ENCODE results near the gene ROCK2. TPM values are rescaled to one million over a fixed set of nuclear protein-coding genes. Genes with fewer than 3 reads are reported as not detected.

ROCK2 gene
- total and polyA plus RNA-seq, 2 of the 8 experiments (the other 6 are each of a cell fraction or from before 2014, with no cell fraction given) = 2.7 to 29.0 TPM

DNA sequence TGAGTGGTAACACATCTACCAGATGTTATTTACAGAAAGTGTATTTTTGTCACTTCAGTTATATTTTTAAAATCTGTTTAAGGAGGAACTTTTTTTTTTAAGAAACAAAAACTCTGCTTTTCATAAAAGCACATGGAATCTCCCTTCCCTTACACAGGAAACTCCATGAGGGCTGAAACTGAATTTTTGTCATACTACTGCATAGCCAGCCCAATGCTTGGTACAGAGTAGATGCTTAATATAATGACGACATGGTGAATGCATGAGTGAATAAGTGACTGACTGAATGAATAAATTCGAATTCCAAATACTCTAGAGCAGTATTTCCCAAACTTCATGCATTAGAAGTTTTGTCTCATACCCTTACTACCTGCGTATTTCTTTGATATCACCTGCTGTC is 86.5 kb downstream of the ROCK2 start:
- Histone ChIP-seq H2AFZ (ENCODE audit: low read length) (no peak overlapping the region), H3K9me3 (ENCODE audit: insufficient read depth in 2 of 2, low read depth in 1 of 2, low read length in 1 of 2) (no peaks in the 10 kb centered on the region), H3K18ac (ENCODE audit: extremely low read depth, low read length) (no peak overlapping the region), H4K20me1 (replicated peaks in 1 of 2; ENCODE audit: control insufficient read depth in 1 of 2, insufficient read depth in 2 of 2, low read length in 2 of 2) (no peaks in the 10 kb centered on the region), H2BK5ac (ENCODE audit: low read depth, low read length) (no peak overlapping the region), H4K8ac (ENCODE audit: extremely low read depth, insufficient read depth, low read length) (no peak overlapping the region), H3K23ac (ENCODE audit: insufficient read length) (no peak overlapping the region), H4K5ac (ENCODE audit: insufficient read length, low read depth, low read length) (no peak overlapping the region), H2AK5ac (ENCODE audit: low read depth, low read length) (no peak overlapping the region), H3K36me3 (ENCODE audit: control insufficient read depth in 2 of 4, insufficient read depth in 4 of 4, low read length in 3 of 4) (no peaks in the 10 kb centered on the region), H3K4me1 (replicated peaks in 1 of 4; ENCODE audit: control insufficient read depth in 3 of 4, insufficient read depth in 4 of 4, low read length in 3 of 4) (no peaks in the 10 kb centered on the region), H2BK12ac (ENCODE audit: low read depth, low read length) (no peak overlapping the region), H3K4ac (replicated peaks; ENCODE audit: insufficient read length, low read depth, low read length) (no peak overlapping the region), H3K56ac (replicated peaks; ENCODE audit: insufficient read length, low read depth, low read length) (no peak overlapping the region), H2BK15ac (ENCODE audit: low read length) (no peak overlapping the region), H3K27me3 (replicated peaks in 1 of 4; ENCODE audit: control insufficient read depth in 3 of 4, extremely low read depth in 1 of 4, insufficient read depth in 3 of 4, low read length in 3 of 4) (no peaks in the 10 kb centered on the region), H3K79me2 (ENCODE audit: control insufficient read depth in 1 of 2, insufficient read depth in 2 of 2, low read length in 2 of 2) (peaks cover 0 to 5% of the 10 kb centered on the region in 2 experiments; a peak in 1 of 4 replicates), H4K91ac (replicated peaks; ENCODE audit: insufficient read length, low read length) (no peak overlapping the region), H3K4me2 (ENCODE audit: insufficient read depth in 1 of 2, low read depth in 2 of 2, low read length in 2 of 2) (no peak overlapping the region), H3K23me2 (ENCODE audit: low read depth, low read length) (no peaks in the 10 kb centered on the region), H3K79me1 (ENCODE audit: low read depth, low read length) (no peaks in the 10 kb centered on the region), H3K9ac (replicated peaks in 1 of 4; ENCODE audit: extremely low read depth in 1 of 4, low read depth in 3 of 4, low read length in 3 of 4) (no peak overlapping the region), H3K4me3 (ENCODE audit: extremely low read depth in 1 of 4, insufficient read depth in 2 of 4, low read depth in 3 of 4, low read length in 4 of 4) (no peak overlapping the region), H2BK20ac (ENCODE audit: low read length) (no peak overlapping the region), H2BK120ac (replicated peaks; ENCODE audit: low read depth, low read length) (no peak overlapping the region), H3K27ac (ENCODE audit: low read depth, low read length) (no peak overlapping the region), H3K14ac (ENCODE audit: insufficient read length) (no peak overlapping the region)
- 82% methylated on average over 3 of the region's 3 CpGs; no CpG with 5 or more reads in 1 of the 2 experiments for WGBS, 2 experiments (ENCODE audit: extremely low coverage in 1 of 2, insufficient coverage in 1 of 2, insufficient read length in 1 of 2, insufficient replicate concordance in 2 of 2, low coverage in 1 of 2, low lambda C conversion rate in 2 of 2, missing lambda C conversion rate in 1 of 2)
- DNase-seq (ENCODE audit: low read depth in 1 of 2, low spot score in 2 of 2) (no peak), FAIRE-seq (no peak)
- ChIA-PET CTCF (ENCODE audit: partially characterized antibody) (no interaction called here), POLR2A (ENCODE audit: partially characterized antibody) (no interaction called here)
- TF ChIP-seq RAD21 (IDR thresholded peaks at IDR 0.05 in 1 of 2, conservative IDR thresholded peaks at IDR 0.05 in 1 of 2; ENCODE audit: low read depth in 2 of 2, low read length in 2 of 2) (no peak), SIX5 (IDR thresholded peaks at IDR 0.05; ENCODE audit: low read depth, low read length) (no peak), POU5F1 (IDR thresholded peaks at IDR 0.05; ENCODE audit: low read depth, low read length) (no peak), RXRA (IDR thresholded peaks at IDR 0.05; ENCODE audit: insufficient read depth, low read depth, low read length) (no peak)

Data from H1 (cell line).